ENCODE results near the gene SYNE2.

DNA sequence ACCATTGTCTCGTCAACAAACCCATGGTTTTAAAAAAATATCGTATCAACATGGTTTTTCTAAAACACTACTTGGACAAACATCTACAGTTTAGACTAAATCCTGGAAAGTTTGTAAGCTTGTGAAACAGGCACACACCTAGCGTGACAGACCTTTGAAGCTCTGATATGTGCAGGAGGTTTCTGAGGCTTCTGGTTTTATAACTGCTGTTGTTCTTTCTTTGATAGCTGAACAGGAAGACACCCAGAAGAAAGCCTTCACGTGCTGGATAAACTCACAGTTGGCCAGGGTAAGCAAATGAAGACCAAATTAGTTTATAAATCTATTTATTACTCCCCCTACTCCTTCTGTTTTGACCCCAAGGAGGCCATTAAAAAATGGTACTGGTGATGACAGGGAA lies 87.6 kb downstream of the SYNE2 start:
- TF ChIP-seq, protein P1, sequence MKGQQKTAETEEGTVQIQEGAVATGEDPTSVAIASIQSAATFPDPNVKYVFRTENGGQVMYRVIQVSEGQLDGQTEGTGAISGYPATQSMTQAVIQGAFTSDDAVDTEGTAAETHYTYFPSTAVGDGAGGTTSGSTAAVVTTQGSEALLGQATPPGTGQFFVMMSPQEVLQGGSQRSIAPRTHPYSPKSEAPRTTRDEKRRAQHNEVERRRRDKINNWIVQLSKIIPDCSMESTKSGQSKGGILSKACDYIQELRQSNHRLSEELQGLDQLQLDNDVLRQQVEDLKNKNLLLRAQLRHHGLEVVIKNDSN (IDR thresholded peaks at IDR 0.05), result no peak
- TF ChIP-seq EP300 (IDR thresholded peaks at IDR 0.05; ENCODE audit: borderline replicate concordance), result no peak
- no peak for TF ChIP-seq YY1 (IDR thresholded peaks at IDR 0.05; ENCODE audit: low read depth)
- TF ChIP-seq CREB1 (IDR thresholded peaks at IDR 0.05; ENCODE audit: low read depth), result no peak
- TF ChIP-seq, protein P2, sequence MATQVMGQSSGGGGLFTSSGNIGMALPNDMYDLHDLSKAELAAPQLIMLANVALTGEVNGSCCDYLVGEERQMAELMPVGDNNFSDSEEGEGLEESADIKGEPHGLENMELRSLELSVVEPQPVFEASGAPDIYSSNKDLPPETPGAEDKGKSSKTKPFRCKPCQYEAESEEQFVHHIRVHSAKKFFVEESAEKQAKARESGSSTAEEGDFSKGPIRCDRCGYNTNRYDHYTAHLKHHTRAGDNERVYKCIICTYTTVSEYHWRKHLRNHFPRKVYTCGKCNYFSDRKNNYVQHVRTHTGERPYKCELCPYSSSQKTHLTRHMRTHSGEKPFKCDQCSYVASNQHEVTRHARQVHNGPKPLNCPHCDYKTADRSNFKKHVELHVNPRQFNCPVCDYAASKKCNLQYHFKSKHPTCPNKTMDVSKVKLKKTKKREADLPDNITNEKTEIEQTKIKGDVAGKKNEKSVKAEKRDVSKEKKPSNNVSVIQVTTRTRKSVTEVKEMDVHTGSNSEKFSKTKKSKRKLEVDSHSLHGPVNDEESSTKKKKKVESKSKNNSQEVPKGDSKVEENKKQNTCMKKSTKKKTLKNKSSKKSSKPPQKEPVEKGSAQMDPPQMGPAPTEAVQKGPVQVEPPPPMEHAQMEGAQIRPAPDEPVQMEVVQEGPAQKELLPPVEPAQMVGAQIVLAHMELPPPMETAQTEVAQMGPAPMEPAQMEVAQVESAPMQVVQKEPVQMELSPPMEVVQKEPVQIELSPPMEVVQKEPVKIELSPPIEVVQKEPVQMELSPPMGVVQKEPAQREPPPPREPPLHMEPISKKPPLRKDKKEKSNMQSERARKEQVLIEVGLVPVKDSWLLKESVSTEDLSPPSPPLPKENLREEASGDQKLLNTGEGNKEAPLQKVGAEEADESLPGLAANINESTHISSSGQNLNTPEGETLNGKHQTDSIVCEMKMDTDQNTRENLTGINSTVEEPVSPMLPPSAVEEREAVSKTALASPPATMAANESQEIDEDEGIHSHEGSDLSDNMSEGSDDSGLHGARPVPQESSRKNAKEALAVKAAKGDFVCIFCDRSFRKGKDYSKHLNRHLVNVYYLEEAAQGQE (IDR thresholded peaks at IDR 0.05; ENCODE audit: low read depth), result no peak
- TF ChIP-seq TEAD4 (IDR thresholded peaks at IDR 0.05), result no peak
- TF ChIP-seq FOXM1 (IDR thresholded peaks at IDR 0.05; ENCODE audit: borderline replicate concordance, low read depth), result no peak
- TF ChIP-seq TAF1 (IDR thresholded peaks at IDR 0.05; ENCODE audit: low read depth), result no peak
- no peak for TF ChIP-seq MAX (IDR thresholded peaks at IDR 0.05)
- TF ChIP-seq RAD21 (IDR thresholded peaks at IDR 0.05; ENCODE audit: low read depth), result no peak
- no peak for TF ChIP-seq TCF12 (IDR thresholded peaks at IDR 0.05; ENCODE audit: low read depth)

All from Ishikawa (cell line).